Measurements from ENCODE around the gene RNF212.

DNA sequence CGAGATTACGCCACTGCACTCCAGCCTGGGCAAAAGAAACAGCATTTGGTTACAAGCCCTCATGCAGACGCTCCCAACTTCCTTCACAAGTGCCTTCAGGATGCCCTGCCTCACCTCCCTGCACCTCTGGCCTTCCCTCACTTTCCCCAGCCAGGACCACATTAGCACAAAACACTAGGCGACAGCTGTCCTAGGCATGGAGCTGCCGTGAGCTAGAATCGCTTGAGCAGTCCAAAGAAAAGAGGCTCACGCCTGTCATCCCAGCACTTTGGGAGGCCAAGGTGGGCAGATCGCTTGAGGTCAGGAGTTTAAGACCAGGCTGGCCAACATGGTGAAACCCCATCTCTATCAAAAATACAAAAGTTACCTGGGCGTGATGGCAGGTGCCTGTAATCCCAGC, 15.8 kb downstream of the RNF212 start:
- TF ChIP-seq, protein P1, sequence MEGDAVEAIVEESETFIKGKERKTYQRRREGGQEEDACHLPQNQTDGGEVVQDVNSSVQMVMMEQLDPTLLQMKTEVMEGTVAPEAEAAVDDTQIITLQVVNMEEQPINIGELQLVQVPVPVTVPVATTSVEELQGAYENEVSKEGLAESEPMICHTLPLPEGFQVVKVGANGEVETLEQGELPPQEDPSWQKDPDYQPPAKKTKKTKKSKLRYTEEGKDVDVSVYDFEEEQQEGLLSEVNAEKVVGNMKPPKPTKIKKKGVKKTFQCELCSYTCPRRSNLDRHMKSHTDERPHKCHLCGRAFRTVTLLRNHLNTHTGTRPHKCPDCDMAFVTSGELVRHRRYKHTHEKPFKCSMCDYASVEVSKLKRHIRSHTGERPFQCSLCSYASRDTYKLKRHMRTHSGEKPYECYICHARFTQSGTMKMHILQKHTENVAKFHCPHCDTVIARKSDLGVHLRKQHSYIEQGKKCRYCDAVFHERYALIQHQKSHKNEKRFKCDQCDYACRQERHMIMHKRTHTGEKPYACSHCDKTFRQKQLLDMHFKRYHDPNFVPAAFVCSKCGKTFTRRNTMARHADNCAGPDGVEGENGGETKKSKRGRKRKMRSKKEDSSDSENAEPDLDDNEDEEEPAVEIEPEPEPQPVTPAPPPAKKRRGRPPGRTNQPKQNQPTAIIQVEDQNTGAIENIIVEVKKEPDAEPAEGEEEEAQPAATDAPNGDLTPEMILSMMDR (IDR thresholded peaks at IDR 0.05; ENCODE audit: low read depth, low read length), result no peak
- no peak for TF ChIP-seq EZH2phosphoT487 (IDR thresholded peaks at IDR 0.05; ENCODE audit: low read depth)

All from OCI-LY3 (cell line).